Activated CD8-positive, alpha-beta T cell treated with anti-CD3 and anti-CD28 coated beads for 36 hours (primary cell): ENCODE data around the gene PDZD2. TPM values are rescaled to one million over a fixed set of nuclear protein-coding genes. Genes with fewer than 3 reads are reported as not detected.

Experiments
- ATAC-seq: fragments of 200-7000 bp; cut with Tn5 transposase; one replicate; pipeline ENCODE4 v1.10.0; 2021; ENCODE audit warnings: mild to moderate bottlenecking, moderate library complexity
- CTCF ChIA-PET: fragments of 350-600 bp; sonication (Branson Sonifier 250); formaldehyde crosslinking; loops from one replicate; lab custom pipeline; 2021; ENCODE audit warnings: antibody characterized with exemption; lab: Charles Lee
- POLR2A ChIA-PET: fragments of 350-600 bp; sonication (Branson Sonifier 250); formaldehyde crosslinking; loops from one replicate; lab custom pipeline; 2021; ENCODE audit warnings: antibody characterized with exemption; lab: Charles Lee
- DNase-seq: peaks from one replicate; pipeline ENCODE4 v3.0.0-alpha.2; 2020
- H3K27ac Mint-ChIP-seq: one replicate; pipeline ENCODE4 v1.8.0; 2021; ENCODE audit warnings: mild to moderate bottlenecking, mixed read lengths
- H3K27me3 Mint-ChIP-seq: one replicate; pipeline ENCODE4 v1.8.0; 2021; ENCODE audit warnings: mixed read lengths
- H3K36me3 Mint-ChIP-seq: one replicate; pipeline ENCODE4 v1.8.0; 2021; ENCODE audit warnings: low read depth, mixed read lengths
- H3K4me1 Mint-ChIP-seq: one replicate; pipeline ENCODE4 v1.8.0; 2021; ENCODE audit warnings: low read depth, mixed read lengths
- H3K4me3 Mint-ChIP-seq: one replicate; pipeline ENCODE4 v1.8.0; 2021; ENCODE audit warnings: mild to moderate bottlenecking, moderate library complexity, mixed read lengths
- H3K9me3 Mint-ChIP-seq: one replicate; pipeline ENCODE4 v1.8.0; 2021; ENCODE audit warnings: mixed read lengths
- CTCF ChIP-seq: fragments of 200-600 bp; IDR thresholded peaks from one replicate; pipeline ENCODE4 v1.8.0; 2022; ENCODE audit warnings: antibody characterized with exemption, mild to moderate bottlenecking
- intact Hi-C: fragments of 100-400 bp; cut with micrococcal nuclease; formaldehyde crosslinking; loops from one replicate; pipeline ENCODE4 v1.10.0; 2022
- total RNA-seq, 2 experiments: library from RNA; stranded (reverse); gene quantifications; one replicate each; pipeline ENCODE4 v1.2.3, GENCODE V29; 2021

Gene PDZD2
- total RNA-seq, 2 experiments from 2014 or later = not detected

- ChIA-PET POLR2A (no interaction called here), CTCF (no interaction called here)
- intact Hi-C loops = no loop called here
- no peak for DNase-seq
- no peak for ATAC-seq
- no peaks in the 10 kb centered on the region for H3K36me3 Mint-ChIP-seq
- no peaks in the 10 kb centered on the region for H3K9me3 Mint-ChIP-seq
- H3K4me3 Mint-ChIP-seq = no peak overlapping the region
- peaks cover 12% of the 10 kb centered on the region for H3K4me1 Mint-ChIP-seq
- peaks cover 29% of the 10 kb centered on the region for H3K27me3 Mint-ChIP-seq
- TF ChIP-seq CTCF = no peak
- no peak overlapping the region for H3K27ac Mint-ChIP-seq
Observed at GRCh38 chr5:31635446-31635845, 3.5 kb upstream of the PDZD2 start.

GRCh38 chr5:31637851-31638250 lies 1.1 kb upstream of the PDZD2 start:
- DNase-seq (no peak), ATAC-seq (no peak)
- TF ChIP-seq CTCF = no peak
- POLR2A ChIA-PET = no interaction called here
- Mint-ChIP-seq H3K9me3 (no peaks in the 10 kb centered on the region), H3K36me3 (no peaks in the 10 kb centered on the region), H3K27ac (no peak overlapping the region), H3K4me1 (peaks cover 12% of the 10 kb centered on the region), H3K4me3 (no peak overlapping the region), H3K27me3 (peaks cover 31% of the 10 kb centered on the region)
- intact Hi-C loops = no loop called here
- CTCF ChIA-PET = interaction anchor here (0.7 to 1.3 kb wide), 7 partner anchors 11 to 455 kb away, joined by 3 to 4 read pairs (median 3); no protein-coding TSS in a partner anchor

- DNase-seq = no peak
- Mint-ChIP-seq H3K4me3 (peak overlapping the region; percentile 73), H3K4me1 (peaks cover 12% of the 10 kb centered on the region), H3K9me3 (no peaks in the 10 kb centered on the region), H3K27ac (no peak overlapping the region), H3K27me3 (peaks cover 31% of the 10 kb centered on the region), H3K36me3 (no peaks in the 10 kb centered on the region)
- peak; percentile 4 for ATAC-seq
- CTCF ChIA-PET = interaction anchor here (0.6 to 1.7 kb wide), 12 partner anchors 12 to 455 kb away, joined by 3 to 4 read pairs (median 3); partner anchors contain the start of genes C5orf22 and DROSHA
- POLR2A ChIA-PET = no interaction called here
- intact Hi-C loops = no loop called here
- no peak for TF ChIP-seq CTCF
Observed at GRCh38 chr5:31638345-31638744, 586 bp upstream of the PDZD2 start.

GRCh38 chr5:31639481-31640411 lies 815 bp downstream of the PDZD2 start:
- intact Hi-C loops = no loop called here
- ATAC-seq = no peak
- Mint-ChIP-seq H3K4me3 (peak overlapping the region; percentile 11), H3K9me3 (no peaks in the 10 kb centered on the region), H3K27ac (no peak overlapping the region), H3K4me1 (peaks cover 12% of the 10 kb centered on the region), H3K36me3 (no peaks in the 10 kb centered on the region), H3K27me3 (peaks cover 28% of the 10 kb centered on the region)
- POLR2A ChIA-PET = no interaction called here
- no peak for DNase-seq
- peak; percentile 5 for TF ChIP-seq CTCF
- CTCF ChIA-PET = interaction anchor here (0.9 to 1.7 kb wide), 3 partner anchors 26 to 437 kb away, joined by 4 to 5 read pairs (median 4); no protein-coding TSS in a partner anchor

GRCh38 chr5:31640573-31640972 lies 1.6 kb downstream of the PDZD2 start:
- TF ChIP-seq CTCF = no peak
- CTCF ChIA-PET = interaction anchor here (1.4 kb wide), 1 partner anchor 436 kb away, joined by 5 read pairs; no protein-coding TSS in a partner anchor
- Mint-ChIP-seq H3K27ac (no peak overlapping the region), H3K9me3 (no peaks in the 10 kb centered on the region), H3K4me1 (peaks cover 12% of the 10 kb centered on the region), H3K36me3 (no peaks in the 10 kb centered on the region), H3K27me3 (peaks cover 28% of the 10 kb centered on the region), H3K4me3 (no peak overlapping the region)
- ATAC-seq = no peak
- DNase-seq = no peak
- intact Hi-C loops = no loop called here
- POLR2A ChIA-PET = no interaction called here
